ENCODE results near the gene NCKAP5. TPM values are rescaled to one million over a fixed set of nuclear protein-coding genes. Genes with fewer than 3 reads are reported as not detected.

Gene NCKAP5
- total and polyA plus RNA-seq, 2 of the 8 experiments (the other 6 are each of a cell fraction or from before 2014, with no cell fraction given) = 0.27 to 0.86 TPM

GRCh38 chr2:132955871-132956615 is 612.2 kb downstream of the NCKAP5 start:
- Histone ChIP-seq H3K18ac (ENCODE audit: extremely low read depth, low read length) (no peak overlapping the region), H4K5ac (ENCODE audit: insufficient read length, low read depth, low read length) (no peak overlapping the region), H3K14ac (ENCODE audit: insufficient read length) (no peak overlapping the region), H4K91ac (replicated peaks; ENCODE audit: insufficient read length, low read length) (no peak overlapping the region), H4K8ac (ENCODE audit: extremely low read depth, insufficient read depth, low read length) (no peak overlapping the region), H3K9me3 (ENCODE audit: insufficient read depth in 2 of 2, low read depth in 1 of 2, low read length in 1 of 2) (no peaks in the 10 kb centered on the region), H3K4me1 (replicated peaks in 1 of 4; ENCODE audit: control insufficient read depth in 3 of 4, insufficient read depth in 4 of 4, low read length in 3 of 4) (no peaks in the 10 kb centered on the region), H2AK5ac (ENCODE audit: low read depth, low read length) (no peak overlapping the region), H3K4me3 (ENCODE audit: extremely low read depth in 1 of 4, insufficient read depth in 2 of 4, low read depth in 3 of 4, low read length in 4 of 4) (no peak overlapping the region), H3K36me3 (ENCODE audit: control insufficient read depth in 2 of 4, insufficient read depth in 4 of 4, low read length in 3 of 4) (no peaks in the 10 kb centered on the region), H2BK120ac (replicated peaks; ENCODE audit: low read depth, low read length) (no peak overlapping the region), H3K9ac (replicated peaks in 1 of 4; ENCODE audit: extremely low read depth in 1 of 4, low read depth in 3 of 4, low read length in 3 of 4) (no peak overlapping the region), H3K79me1 (ENCODE audit: low read depth, low read length) (no peaks in the 10 kb centered on the region), H3K23ac (ENCODE audit: insufficient read length) (no peak overlapping the region), H2BK12ac (ENCODE audit: low read depth, low read length) (0 out of 2 replicates have a peak overlapping the region, but pooled peaks have one; percentile 55), H2AFZ (ENCODE audit: low read length) (no peak overlapping the region), H3K4ac (replicated peaks; ENCODE audit: insufficient read length, low read depth, low read length) (no peak overlapping the region), H3K79me2 (ENCODE audit: control insufficient read depth in 1 of 2, insufficient read depth in 2 of 2, low read length in 2 of 2) (no peaks in the 10 kb centered on the region), H2BK20ac (ENCODE audit: low read length) (no peak overlapping the region), H3K27me3 (replicated peaks in 1 of 4; ENCODE audit: control insufficient read depth in 3 of 4, extremely low read depth in 1 of 4, insufficient read depth in 3 of 4, low read length in 3 of 4) (no peaks in the 10 kb centered on the region), H3K4me2 (ENCODE audit: insufficient read depth in 1 of 2, low read depth in 2 of 2, low read length in 2 of 2) (no peak overlapping the region), H2BK5ac (ENCODE audit: low read depth, low read length) (no peak overlapping the region), H4K20me1 (replicated peaks in 1 of 2; ENCODE audit: control insufficient read depth in 1 of 2, insufficient read depth in 2 of 2, low read length in 2 of 2) (no peaks in the 10 kb centered on the region), H3K27ac (ENCODE audit: low read depth, low read length) (no peak overlapping the region; the same call in 1 of the 2 replicates), H3K56ac (replicated peaks; ENCODE audit: insufficient read length, low read depth, low read length) (no peak overlapping the region), H3K23me2 (ENCODE audit: low read depth, low read length) (no peaks in the 10 kb centered on the region), H2BK15ac (ENCODE audit: low read length) (no peak overlapping the region)
- WGBS, 2 experiments (ENCODE audit: extremely low coverage in 1 of 2, insufficient coverage in 1 of 2, insufficient read length in 1 of 2, insufficient replicate concordance in 2 of 2, low coverage in 1 of 2, low lambda C conversion rate in 2 of 2, missing lambda C conversion rate in 1 of 2) = 85% methylated on average over 6 of the region's 6 CpGs; no CpG with 5 or more reads in 1 of the 2 experiments
- FAIRE-seq = no peak
- ChIA-PET CTCF (ENCODE audit: partially characterized antibody) (no interaction called here), POLR2A (ENCODE audit: partially characterized antibody) (no interaction called here)
- TF ChIP-seq KDM1A (IDR thresholded peaks at IDR 0.05; ENCODE audit: borderline replicate concordance, low read length) (no peak), GABPA (IDR thresholded peaks at IDR 0.05; ENCODE audit: borderline replicate concordance, insufficient read depth, low read length) (no peak), ASH2L (IDR thresholded peaks at IDR 0.05; ENCODE audit: low read length) (no peak), RXRA (IDR thresholded peaks at IDR 0.05; ENCODE audit: insufficient read depth, low read depth, low read length) (no peak), BCL11A (IDR thresholded peaks at IDR 0.05; ENCODE audit: low read depth in 2 of 2, low read length in 2 of 2) (no peak), YY1 (IDR thresholded peaks at IDR 0.05; ENCODE audit: low read depth, low read length) (no peak), KDM4A (IDR thresholded peaks at IDR 0.05; ENCODE audit: low read depth, low read length, severe bottlenecking) (no peak), BACH1 (IDR thresholded peaks at IDR 0.05; ENCODE audit: low read length) (no peak), CTCF (IDR thresholded peaks at IDR 0.05; ENCODE audit: control extremely low read depth in 1 of 3, insufficient read depth in 1 of 3, low read depth in 1 of 3, low read length in 3 of 3) (no peak)
- no peak for DNase-seq (ENCODE audit: low read depth in 1 of 2, low spot score in 2 of 2)
